ENCODE measurements around the gene IGSF3. TPM values are rescaled to one million over a fixed set of nuclear protein-coding genes. Genes with fewer than 3 reads are reported as not detected.
"Not testable (repeated sequence)": the region's sequence is repeated elsewhere in the genome, so short reads cannot be mapped to it uniquely, and the experiment has no call there.

Gene IGSF3
- total and polyA plus RNA-seq, 2 experiments from 2014 or later = 7.3 to 37.8 TPM

GRCh38 chr1:116608841-116609240, 58.7 kb downstream of the IGSF3 start:
- not testable (repeated sequence) for DNase-seq (ENCODE audit: low spot score); H3K36me3 Mint-ChIP-seq (ENCODE audit: low read depth); H3K36me3 ChIP-seq (ENCODE audit: insufficient read depth); H3K9me3 Mint-ChIP-seq; H3K9me2 ChIP-seq (ENCODE audit: insufficient read depth); H3K27me3 ChIP-seq (ENCODE audit: insufficient read depth); H3F3A ChIP-seq (replicated peaks; ENCODE audit: low read depth); H3K27ac Mint-ChIP-seq; H3K4me3 ChIP-seq; H3K79me2 ChIP-seq (replicated peaks; ENCODE audit: insufficient read depth); H4K20me1 ChIP-seq (replicated peaks; ENCODE audit: insufficient read depth); H3K4me1 ChIP-seq (ENCODE audit: insufficient read depth); ATAC-seq; H3K27ac ChIP-seq (ENCODE audit: low read depth); H3K4me3 Mint-ChIP-seq; H2AFZ ChIP-seq; H3K4me2 ChIP-seq; H3K27me3 Mint-ChIP-seq (ENCODE audit: insufficient read depth, low read depth, poor library complexity)
- H3K4me1 Mint-ChIP-seq = peaks cover 45% of the 10 kb centered on the region

GRCh38 chr1:116608151-116608550, 59.4 kb downstream of the IGSF3 start:
- not testable (repeated sequence) for H3K27ac ChIP-seq (ENCODE audit: low read depth); H3K27me3 ChIP-seq (ENCODE audit: insufficient read depth); H3K9me2 ChIP-seq (ENCODE audit: insufficient read depth); DNase-seq (ENCODE audit: low spot score); H3K4me3 ChIP-seq; ATAC-seq; H2AFZ ChIP-seq; H3K9me3 Mint-ChIP-seq; H3K27ac Mint-ChIP-seq; H3K27me3 Mint-ChIP-seq (ENCODE audit: insufficient read depth, low read depth, poor library complexity); H3K36me3 ChIP-seq (ENCODE audit: insufficient read depth); H3K4me2 ChIP-seq; H3F3A ChIP-seq (replicated peaks; ENCODE audit: low read depth); H3K4me3 Mint-ChIP-seq; H3K79me2 ChIP-seq (replicated peaks; ENCODE audit: insufficient read depth); H3K36me3 Mint-ChIP-seq (ENCODE audit: low read depth); H4K20me1 ChIP-seq (replicated peaks; ENCODE audit: insufficient read depth); H3K4me1 ChIP-seq (ENCODE audit: insufficient read depth)
- H3K4me1 Mint-ChIP-seq = peaks cover 45% of the 10 kb centered on the region

- H3K4me1 ChIP-seq (ENCODE audit: insufficient read depth); H3K27ac Mint-ChIP-seq; H2AFZ ChIP-seq; H3K79me2 ChIP-seq (replicated peaks; ENCODE audit: insufficient read depth); H3K4me2 ChIP-seq; H3K36me3 ChIP-seq (ENCODE audit: insufficient read depth); H3K4me3 ChIP-seq; H4K20me1 ChIP-seq (replicated peaks; ENCODE audit: insufficient read depth); H3K4me3 Mint-ChIP-seq; H3F3A ChIP-seq (replicated peaks; ENCODE audit: low read depth); H3K36me3 Mint-ChIP-seq (ENCODE audit: low read depth); H3K27ac ChIP-seq (ENCODE audit: low read depth); ATAC-seq; H3K9me3 Mint-ChIP-seq; H3K9me2 ChIP-seq (ENCODE audit: insufficient read depth); DNase-seq (ENCODE audit: low spot score); H3K27me3 Mint-ChIP-seq (ENCODE audit: insufficient read depth, low read depth, poor library complexity); H3K27me3 ChIP-seq (ENCODE audit: insufficient read depth): not testable (repeated sequence)
- peaks cover 45% of the 10 kb centered on the region for H3K4me1 Mint-ChIP-seq
These were observed 60.1 kb downstream of the IGSF3 start for GRCh38 chr1:116607463-116607862.

- not testable (repeated sequence) for DNase-seq (ENCODE audit: low spot score); H2AFZ ChIP-seq; H3K27me3 Mint-ChIP-seq (ENCODE audit: insufficient read depth, low read depth, poor library complexity); H3F3A ChIP-seq (replicated peaks; ENCODE audit: low read depth); H3K4me3 Mint-ChIP-seq; H3K27ac Mint-ChIP-seq; ATAC-seq; H3K9me3 Mint-ChIP-seq; H3K36me3 ChIP-seq (ENCODE audit: insufficient read depth); H3K4me1 ChIP-seq (ENCODE audit: insufficient read depth); H3K36me3 Mint-ChIP-seq (ENCODE audit: low read depth); H3K27me3 ChIP-seq (ENCODE audit: insufficient read depth); H3K79me2 ChIP-seq (replicated peaks; ENCODE audit: insufficient read depth); H3K9me2 ChIP-seq (ENCODE audit: insufficient read depth); H3K4me3 ChIP-seq; H4K20me1 ChIP-seq (replicated peaks; ENCODE audit: insufficient read depth); H3K27ac ChIP-seq (ENCODE audit: low read depth)
- peaks cover 40% of the 10 kb centered on the region for H3K4me1 Mint-ChIP-seq
- H3K4me2 ChIP-seq = peak overlapping the region; percentile 61; the same call in 1 of the 2 replicates
These were observed 61.5 kb downstream of the IGSF3 start for GRCh38 chr1:116606067-116606466.

GRCh38 chr1:116605315-116605714, 62.2 kb downstream of the IGSF3 start:
- ATAC-seq = peak; percentile 59
- H3K79me2 ChIP-seq (replicated peaks; ENCODE audit: insufficient read depth) = no peaks in the 10 kb centered on the region
- H2AFZ ChIP-seq = no peak overlapping the region
- H3F3A ChIP-seq (replicated peaks; ENCODE audit: low read depth) = no peaks in the 10 kb centered on the region
- H3K9me2 ChIP-seq (ENCODE audit: insufficient read depth) = no peaks in the 10 kb centered on the region
- 0 out of 2 replicates have a peak, but pooled peaks cover 6% of the 10 kb centered on the region for H3K4me1 ChIP-seq (ENCODE audit: insufficient read depth)
- no peaks in the 10 kb centered on the region for H3K9me3 Mint-ChIP-seq
- H3K4me3 Mint-ChIP-seq = no peak overlapping the region
- H3K4me3 ChIP-seq = no peak overlapping the region
- no peaks in the 10 kb centered on the region for H3K36me3 ChIP-seq (ENCODE audit: insufficient read depth)
- no peaks in the 10 kb centered on the region for H3K27me3 Mint-ChIP-seq (ENCODE audit: insufficient read depth, low read depth, poor library complexity)
- H3K4me2 ChIP-seq = peak overlapping the region; percentile 61
- H3K27me3 ChIP-seq (ENCODE audit: insufficient read depth) = no peaks in the 10 kb centered on the region
- H3K4me1 Mint-ChIP-seq = peaks cover 37% of the 10 kb centered on the region
- no peak overlapping the region for H3K27ac Mint-ChIP-seq
- no peak for DNase-seq (ENCODE audit: low spot score)
- H4K20me1 ChIP-seq (replicated peaks; ENCODE audit: insufficient read depth) = no peaks in the 10 kb centered on the region
- no peak overlapping the region for H3K27ac ChIP-seq (ENCODE audit: low read depth)
- peaks cover 3% of the 10 kb centered on the region; the same call in 1 of the 3 replicates for H3K36me3 Mint-ChIP-seq (ENCODE audit: low read depth)
- TF ChIP-seq NANOG (IDR thresholded peaks at IDR 0.05; ENCODE audit: borderline replicate concordance) (no peak), ZNF331 (CRISPR knock-in tag; IDR thresholded peaks at IDR 0.05; ENCODE audit: low read depth) (no peak), POLR2AphosphoS5 (IDR thresholded peaks at IDR 0.05; ENCODE audit: low read depth) (no peak)
